GM18519 (cell line): ENCODE data around the gene PDZD7.

Source experiments
- ATAC-seq: cut with Tn5 transposase; IDR thresholded peaks from one replicate; pipeline ENCODE4 v1.9.1; 2021; ENCODE audit warnings: mild to moderate bottlenecking, moderate library complexity; ENCODE audit not compliant: unreplicated experiment, low FRiP score

The PDZD7 gene

DNA sequence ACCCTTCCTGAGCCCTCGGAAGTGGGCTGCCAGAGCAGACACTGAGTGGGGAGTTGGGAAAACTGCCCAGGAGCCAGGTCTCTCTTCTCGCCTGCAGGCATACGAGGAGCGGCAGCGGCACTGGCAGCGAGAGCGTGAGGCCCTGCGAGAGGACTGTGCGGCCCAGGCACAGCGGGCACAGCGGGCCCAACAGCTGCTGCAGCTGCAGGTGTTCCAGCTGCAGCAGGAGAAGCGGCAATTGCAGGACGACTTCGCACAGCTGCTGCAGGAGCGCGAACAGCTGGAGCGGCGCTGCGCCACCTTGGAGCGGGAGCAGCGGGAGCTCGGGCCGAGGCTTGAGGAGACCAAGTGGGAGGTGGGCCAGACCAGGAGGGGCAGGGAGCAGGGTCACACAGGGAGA, 25.6 kb downstream of the PDZD7 start:
- no peak for ATAC-seq

DNA sequence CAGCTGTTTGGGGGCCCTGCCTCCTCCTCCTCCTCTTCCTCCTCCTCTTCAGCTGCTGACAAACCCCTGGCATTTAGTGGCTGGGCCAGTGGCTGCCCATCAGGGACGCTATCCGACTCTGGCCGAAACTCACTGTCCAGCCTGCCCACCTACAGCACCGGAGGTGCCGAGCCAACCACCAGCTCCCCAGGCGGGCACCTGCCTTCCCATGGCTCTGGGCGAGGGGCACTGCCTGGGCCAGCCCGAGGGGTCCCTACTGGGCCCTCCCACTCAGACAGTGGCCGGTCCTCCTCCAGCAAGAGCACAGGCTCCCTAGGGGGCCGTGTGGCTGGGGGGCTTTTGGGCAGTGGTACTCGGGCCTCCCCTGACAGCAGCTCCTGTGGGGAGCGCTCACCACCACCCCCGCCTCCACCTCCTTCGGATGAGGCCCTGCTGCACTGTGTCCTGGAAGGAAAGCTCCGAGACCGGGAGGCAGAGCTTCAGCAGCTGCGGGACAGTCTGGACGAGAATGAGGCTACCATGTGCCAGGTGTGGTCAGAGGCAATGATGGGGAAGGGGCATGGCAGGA, 27.2 kb downstream of the PDZD7 start:
- ATAC-seq, result no peak

DNA sequence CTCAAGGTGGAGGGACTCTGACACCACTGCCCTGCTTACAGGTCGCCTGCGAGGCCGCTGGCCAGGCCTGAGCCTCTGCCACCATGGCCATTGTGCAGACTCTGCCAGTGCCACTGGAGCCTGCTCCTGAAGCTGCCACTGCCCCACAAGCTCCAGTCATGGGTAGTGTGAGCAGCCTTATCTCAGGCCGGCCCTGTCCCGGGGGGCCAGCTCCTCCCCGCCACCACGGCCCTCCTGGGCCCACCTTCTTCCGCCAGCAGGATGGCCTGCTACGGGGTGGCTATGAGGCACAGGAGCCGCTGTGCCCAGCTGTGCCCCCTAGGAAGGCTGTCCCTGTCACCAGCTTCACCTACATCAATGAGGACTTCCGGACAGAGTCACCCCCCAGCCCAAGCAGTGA, 28.5 kb downstream of the PDZD7 start:
- ATAC-seq, result no peak

DNA sequence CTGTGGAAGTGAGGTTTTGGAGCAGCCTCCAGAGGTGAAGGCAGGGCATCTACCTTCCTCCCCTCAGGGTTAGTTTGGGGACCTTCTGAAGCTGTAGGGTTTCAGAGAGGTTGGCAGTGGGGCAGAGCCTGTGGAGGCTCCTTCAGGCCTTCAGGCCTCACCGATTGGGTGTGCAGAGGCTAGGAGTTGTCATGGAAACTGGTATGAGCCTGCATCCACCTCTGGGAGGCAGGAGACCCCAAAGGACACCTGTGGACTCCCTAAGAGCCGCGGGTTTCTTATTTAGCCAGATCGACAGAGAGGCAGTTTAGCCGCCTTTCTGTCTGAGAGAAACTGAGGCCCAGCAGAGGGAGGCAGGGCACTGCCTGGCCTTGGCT, 29.3 kb downstream of the PDZD7 start:
- no peak for ATAC-seq

DNA sequence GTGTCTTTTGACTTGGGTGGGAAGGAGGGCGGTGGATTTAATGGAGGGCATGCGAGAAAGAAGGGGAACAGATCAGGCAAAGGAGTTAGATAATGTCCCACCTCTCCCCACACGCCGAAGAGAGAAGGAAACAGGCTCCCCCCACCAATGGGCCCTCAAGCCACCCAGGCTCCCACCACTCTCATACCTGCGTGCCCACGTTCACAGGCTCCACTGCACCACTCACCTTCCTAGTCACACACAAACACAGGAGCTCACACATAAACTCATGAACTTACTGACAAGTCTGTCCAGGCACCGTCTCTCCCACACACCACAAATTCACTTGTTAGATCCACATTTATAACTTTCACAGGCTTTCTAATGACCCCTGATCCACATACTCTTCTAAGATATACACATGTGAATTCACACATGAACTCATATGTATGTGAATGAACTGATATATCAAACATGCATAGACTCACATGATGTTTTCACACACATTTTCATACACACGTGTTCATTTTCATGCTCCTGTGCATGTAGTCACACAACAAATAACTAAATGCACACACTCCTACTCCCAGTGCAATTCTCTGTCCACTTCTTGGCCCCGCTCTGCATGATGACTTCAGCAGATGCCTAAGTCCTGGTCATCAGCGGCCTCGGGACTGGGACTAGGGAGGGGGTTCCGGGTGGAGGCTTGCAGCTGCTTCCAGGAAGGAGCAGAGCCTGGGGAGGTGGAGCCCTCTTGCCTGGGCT, 29.8 kb downstream of the PDZD7 start:
- no peak for ATAC-seq

DNA sequence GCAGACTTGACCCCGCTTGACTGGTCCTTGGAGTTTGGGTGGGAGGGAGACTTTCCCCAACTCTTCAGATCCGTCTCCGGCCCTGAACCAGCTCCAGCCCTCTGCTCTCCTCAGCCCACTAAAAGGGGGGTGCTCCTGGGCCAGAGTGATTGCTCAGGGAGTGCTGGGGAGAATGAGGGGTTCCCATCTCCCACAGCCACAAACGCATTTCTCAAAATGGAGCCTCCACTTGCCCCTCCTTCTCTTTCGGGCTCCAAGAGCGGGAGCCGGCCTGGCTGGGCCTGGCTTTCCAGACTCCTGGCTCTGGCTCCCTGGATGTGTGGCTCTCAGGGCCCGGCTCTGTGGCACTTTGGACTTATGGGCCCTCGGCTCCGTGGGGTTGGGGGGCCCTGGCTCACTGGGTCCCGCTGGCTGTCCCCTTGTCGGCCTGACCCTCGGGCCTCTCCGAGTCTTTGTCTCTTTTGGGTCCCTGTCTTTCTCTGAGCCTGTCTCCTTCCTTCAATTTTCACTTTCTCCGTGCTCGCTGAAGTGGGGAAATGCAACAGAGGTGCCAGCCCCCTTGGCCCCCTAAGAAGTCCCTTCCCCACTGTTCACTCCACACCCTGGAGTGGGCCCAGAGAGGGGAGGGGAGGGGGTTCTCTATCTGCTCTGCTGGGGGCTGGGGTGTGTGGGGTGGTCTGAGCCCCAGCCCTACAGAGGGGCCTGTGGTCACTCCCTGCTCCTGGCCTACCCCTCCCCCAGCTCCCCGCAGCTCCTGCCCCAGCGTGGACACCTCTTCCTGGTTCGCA, 30.6 kb downstream of the PDZD7 start:
- ATAC-seq, result no peak

DNA sequence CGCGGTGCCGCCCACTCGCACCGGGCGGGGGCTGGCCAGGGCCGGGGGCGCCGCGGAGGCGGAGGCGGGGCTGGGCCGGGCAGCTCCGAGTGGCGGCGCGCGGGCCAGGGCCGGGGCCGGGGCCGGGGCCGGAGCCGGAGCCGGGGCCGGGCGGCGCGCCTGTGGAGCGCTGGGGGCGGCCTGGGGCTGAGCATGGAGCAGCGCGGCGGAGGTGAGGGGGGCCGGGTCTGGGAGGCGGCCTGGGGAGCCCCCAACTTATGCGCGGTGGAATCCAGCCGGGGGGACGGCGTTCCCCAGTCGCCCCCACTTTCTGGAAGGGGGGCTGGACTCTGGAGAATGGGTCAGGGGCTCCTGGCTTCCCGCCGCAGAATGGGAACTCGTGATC, 31.2 kb downstream of the PDZD7 start, which contains the start of gene LZTS2:
Gene LZTS2, plus strand, starts transcription at position 67 of the 385 bp plus-strand sequence. CDS start 2,731 bp downstream, outside the sequence.
- ATAC-seq, result no peak

DNA sequence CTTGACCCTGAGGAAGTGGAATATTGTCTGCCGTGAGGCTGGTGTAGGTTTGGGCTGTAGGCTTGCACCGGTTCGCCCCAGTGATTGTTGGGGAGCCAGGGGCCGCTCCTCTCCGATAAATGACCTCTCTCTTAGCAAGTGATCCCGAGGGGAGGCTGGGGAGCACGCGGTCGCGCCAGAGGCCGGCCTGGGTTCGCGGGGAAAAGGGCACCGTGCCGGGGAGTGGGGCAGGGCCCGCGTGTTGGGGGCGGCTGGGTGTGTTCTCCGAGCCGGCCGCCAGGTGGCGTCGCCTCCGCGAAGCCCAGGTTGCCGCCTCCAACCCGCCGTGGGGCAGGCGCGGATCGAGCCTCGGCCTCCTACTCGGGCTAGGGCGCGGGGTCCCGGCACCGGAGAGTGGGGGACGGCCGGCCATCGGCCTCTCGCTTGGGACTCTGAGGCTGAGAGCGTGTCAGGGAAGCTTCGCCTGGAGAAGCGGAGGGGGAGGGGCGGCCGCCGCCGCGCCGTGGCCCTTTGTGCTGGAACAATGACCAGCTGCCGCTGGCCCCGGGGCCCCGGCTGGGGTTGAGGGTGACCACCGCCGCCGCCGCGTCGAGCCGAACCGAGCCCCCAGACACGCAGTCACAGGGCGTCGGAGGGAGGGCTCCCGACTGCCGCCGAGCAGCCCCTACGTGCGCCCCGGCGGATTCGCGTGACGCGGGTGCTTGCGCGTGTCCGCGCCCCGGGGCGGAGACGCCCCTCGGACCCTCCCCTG, 31.8 kb downstream of the PDZD7 start:
- ATAC-seq, result no peak

DNA sequence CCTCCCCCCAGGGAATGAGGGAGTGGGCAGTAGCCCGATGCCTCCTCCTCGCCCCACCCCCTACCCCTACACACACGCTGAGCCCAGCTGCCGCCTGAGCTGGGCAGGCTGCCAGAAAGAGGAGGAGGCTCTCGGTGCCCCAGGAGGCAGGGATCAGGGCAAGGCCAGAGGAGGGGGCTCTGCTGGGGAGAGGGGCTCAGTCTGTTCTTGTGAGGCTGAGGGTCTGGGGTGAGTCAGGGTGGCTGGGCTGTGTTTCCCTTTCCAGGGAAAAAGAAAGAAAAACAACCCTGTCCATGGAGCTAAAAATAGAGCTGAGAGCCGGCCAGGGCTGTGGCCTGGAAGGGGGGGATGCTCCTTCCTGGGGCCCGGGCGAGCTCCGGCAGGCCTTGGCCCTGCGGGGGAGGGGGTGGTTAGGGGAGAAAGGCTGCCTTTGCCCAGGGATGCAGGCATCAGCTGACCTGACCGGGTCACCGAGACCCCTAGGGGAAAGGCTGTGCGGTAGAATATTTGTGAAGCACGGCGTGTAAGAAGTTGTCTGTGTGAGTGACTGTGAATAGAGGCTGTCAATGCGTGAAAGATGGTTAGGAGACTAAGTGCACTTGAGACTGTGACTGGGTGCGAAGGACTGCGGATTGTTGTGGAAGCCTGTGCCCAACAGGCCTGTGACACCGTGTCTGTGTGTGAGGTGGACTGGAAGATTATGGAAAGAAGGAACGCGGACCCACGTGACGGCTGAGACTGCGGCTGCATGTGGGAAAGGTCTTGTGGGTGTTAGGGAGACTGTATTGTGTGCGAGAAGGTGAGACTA, 32.5 kb downstream of the PDZD7 start:
- no peak for ATAC-seq

DNA sequence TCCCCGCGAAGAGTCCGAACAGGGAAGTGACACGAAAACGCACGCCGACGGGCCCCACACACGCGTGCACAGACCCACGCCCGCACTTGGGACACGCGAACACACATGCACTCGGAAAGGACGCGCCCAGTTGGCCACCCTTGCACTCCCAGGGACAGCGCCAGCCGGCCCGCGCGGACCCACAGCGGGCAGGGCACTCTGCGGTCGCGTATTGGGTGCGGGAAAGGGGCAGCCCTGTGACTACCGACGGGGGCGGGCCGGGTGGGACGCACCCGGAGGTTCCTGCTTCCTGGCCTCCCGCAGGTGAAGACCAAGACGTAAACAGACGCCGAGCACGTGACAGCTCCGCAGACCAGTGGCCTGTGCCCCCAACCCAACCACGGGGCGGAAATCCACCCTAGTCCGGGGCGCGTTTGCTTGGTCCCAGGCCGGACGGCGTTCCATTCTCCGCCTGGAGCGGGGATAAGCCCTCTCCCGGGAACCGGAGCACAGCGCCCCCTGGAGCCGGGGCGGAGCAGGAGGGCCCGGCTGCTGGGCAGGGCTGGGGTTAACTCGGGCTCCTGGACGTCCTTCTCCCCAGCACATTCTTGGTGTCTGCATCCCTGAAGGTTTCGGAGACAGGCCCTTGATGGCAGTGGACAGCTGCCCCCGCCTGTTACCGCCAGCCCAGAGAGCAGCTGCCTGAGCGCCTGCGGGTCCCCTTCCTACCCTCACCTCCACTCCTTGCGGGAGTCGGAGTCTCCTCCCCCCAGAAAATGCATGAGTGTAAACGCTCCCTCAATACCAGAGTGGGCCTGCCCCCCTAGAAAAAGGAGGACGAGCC, 33.4 kb downstream of the PDZD7 start:
- ATAC-seq, result no peak

DNA sequence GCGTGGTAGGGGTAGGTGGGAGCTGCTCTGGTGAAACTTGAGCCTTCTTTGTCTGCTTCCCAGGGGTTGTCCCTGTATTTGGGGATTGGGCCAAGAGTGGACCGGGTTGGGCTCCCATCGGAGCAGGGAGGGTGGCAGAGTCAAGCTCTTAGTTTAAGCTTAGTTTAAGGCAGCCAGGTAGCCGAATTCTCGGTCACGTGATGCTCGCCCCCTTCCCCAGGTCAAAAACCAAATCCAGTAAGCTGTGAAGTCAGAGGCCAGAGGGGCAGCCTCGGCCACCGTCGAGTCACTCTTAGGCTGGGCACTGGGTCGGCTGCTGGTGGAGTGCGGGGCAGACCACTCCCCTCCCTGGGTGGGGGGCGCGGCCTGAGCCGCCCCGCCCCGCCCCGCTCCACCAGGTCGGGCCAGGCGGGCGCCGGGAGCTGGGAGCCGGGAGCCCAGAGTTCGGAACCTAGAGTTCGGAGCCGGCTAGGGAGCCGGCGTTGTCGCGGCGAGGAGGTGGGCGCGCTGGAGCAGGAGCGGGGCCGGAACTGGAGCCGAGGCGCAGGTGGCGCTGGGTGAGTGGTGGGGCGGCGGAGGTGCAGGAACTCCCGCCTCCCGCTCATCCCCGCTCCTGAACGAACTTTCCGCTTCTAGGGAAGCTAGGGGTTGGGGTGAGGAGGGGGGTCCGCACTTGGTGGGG, 34.1 kb downstream of the PDZD7 start:
- ATAC-seq, result no peak

DNA sequence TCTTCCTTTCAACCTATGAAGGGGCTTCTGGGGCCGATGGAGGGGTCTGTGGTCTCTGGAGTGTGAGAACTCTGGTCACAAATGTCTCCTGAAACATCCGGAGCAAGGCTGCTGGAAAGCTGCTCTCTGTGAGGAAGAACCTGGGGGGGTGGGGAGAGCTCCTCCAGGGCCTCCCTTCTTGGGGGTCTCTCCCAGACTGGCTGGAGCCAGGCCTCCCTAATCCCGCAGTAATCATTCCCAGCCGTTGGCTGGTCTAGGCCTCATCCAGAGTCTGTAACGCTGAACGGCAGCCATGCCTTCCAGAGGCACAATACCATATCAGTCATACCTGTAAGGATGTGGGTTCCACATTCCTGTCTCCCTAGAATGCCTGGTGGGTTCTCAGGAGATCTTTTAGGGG, 35.7 kb downstream of the PDZD7 start:
- no peak for ATAC-seq

DNA sequence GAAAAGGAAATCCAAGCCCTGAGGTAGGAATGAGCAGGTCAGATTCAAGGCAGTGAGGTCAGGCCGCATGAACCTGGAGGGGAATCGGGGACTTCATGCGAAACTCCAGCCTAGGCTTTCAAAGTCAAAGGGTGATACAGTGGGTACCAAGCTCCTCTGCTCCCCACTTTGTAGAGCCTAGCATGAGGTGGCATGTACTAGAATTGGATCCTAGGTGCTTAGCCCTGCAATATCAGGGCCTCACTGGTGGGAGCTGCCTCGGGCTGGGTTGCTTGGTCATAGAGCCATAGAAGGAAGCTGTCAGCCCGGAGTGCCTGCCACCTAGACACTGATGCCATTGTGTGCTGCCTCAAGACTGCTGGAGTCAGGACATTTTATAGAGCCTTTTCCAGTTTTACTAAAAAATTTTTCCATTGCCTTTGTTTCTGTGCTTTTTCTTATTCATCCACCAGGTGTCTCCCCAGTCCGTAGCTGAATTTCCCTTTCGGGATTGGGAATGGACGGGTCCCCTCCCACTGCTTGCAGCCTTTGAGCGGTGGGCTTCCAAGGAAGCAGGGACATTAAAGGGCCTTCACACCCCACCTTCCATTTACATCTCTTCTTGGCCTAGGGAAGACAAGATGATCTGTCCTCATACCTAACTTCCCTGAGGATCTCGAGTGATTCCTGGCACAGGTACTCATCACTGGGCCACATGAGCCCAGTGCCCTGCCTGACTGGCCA, 36.8 kb downstream of the PDZD7 start:
- ATAC-seq, result no peak

DNA sequence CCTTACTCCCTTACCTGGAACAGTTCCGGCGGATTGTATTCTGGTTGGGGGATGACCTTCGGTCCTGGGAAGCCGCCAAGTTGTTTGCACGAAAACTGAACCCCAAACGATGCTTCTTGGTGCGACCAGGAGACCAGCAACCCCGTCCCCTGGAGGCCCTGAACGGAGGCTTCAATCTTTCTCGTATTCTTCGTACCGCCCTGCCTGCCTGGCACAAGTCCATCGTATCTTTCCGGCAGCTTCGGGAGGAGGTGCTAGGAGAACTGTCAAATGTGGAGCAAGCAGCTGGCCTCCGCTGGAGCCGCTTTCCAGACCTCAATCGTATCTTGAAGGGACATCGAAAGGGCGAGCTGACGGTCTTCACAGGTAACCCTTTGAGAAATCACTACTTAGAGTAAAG, 41.8 kb downstream of the PDZD7 start:
- ATAC-seq, result no peak

DNA sequence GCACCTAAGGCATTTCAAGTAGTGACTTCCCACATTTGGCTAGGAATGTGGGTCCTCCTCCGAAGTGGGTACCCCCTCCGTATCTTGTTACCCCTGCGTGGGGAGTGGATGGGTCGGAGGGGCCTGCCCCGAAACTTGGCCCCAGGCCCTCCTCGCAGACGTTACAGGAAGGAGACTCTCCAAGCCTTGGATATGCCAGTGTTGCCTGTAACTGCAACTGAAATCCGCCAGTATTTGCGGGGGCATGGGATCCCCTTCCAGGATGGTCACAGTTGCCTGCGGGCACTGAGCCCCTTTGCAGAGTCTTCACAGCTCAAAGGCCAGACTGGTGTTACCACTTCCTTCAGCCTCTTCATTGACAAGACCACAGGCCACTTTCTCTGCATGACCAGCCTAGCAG, 42.8 kb downstream of the PDZD7 start:
- ATAC-seq, result no peak

DNA sequence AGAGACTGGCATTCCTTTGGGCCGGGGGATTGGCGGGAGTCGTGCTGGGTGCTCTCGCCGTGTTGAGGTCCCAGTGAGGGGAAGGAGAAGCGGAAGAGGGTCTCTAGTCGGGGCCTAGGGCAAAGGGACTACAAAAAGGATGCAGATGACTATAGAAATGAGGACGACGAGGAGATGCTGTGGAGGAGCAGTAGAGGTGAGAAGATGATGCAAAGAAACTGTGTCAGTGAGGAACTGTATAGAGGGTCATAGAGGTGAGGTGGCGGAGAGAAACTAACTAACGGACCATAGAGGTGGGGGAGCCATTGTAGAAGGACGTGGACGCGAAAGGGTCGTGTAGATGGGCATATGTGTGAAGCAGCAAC, 43.3 kb downstream of the PDZD7 start:
- ATAC-seq, result no peak

DNA sequence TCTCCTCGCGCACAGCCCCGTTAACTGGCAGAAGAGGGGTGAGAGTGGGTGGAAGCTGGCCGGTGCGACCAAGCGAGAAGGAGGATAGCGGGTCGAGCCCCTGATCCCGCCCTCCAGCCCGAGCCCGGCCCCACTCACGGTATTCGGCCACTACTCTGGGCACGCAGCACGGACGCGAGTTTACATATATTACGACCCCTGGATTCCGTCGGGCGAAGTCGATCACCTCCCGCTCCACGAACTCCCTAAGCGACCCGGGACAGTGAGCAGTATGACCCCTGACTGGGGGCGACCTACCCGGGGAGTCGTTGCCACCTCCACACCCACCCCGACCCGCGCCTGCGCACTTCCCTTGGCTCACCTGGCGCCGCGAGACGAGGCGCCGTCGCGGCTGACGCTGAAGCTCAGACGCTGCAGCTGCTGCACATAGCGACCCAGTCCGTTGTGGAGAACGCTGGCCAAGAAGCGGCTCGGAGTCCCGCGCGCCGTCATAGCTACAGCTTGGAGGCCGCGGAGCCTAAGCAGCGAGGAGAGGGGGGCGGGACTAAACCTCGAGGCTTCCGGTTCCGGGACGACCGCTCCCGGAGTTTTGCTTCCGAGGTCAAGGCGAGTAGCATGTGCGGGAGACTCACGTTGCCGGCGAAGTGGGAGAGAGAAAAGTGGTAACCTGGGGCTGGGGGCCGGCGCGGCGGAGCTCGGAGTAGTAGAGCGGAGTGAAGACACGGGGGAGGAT, 43.8 kb downstream of the PDZD7 start, which contains the start of the genes MRPL43 and TWNK:
Gene MRPL43, minus strand, starts transcription at position 546 of the 733 bp plus-strand sequence. Its CDS starts 54 bp downstream, at position 492.
Gene TWNK, plus strand, starts transcription at position 592 of the 733 bp plus-strand sequence. CDS start 668 bp downstream, outside the sequence.
- ATAC-seq, result peak; percentile 57
